Head of caudate nucleus (tissue), 42 donors: ENCODE results near the gene SPON2.
"Not testable (repeated sequence)": the region's sequence is repeated elsewhere in the genome, so short reads cannot be mapped to it uniquely, and the experiment has no call there.

Experiments
- DNase-seq, 42 donors: peaks; one replicate each; pipeline versions ENCODE4 v3.0.0 to v3.0.0-alpha.2; 2020 to 2021; ENCODE audit warnings: mixed read lengths in 7 of 42
- intact Hi-C: fragments of 100-400 bp; cut with DNase I; formaldehyde crosslinking; loops from one replicate; pipeline ENCODE4 v1.15.0; 2022

Gene SPON2

DNA sequence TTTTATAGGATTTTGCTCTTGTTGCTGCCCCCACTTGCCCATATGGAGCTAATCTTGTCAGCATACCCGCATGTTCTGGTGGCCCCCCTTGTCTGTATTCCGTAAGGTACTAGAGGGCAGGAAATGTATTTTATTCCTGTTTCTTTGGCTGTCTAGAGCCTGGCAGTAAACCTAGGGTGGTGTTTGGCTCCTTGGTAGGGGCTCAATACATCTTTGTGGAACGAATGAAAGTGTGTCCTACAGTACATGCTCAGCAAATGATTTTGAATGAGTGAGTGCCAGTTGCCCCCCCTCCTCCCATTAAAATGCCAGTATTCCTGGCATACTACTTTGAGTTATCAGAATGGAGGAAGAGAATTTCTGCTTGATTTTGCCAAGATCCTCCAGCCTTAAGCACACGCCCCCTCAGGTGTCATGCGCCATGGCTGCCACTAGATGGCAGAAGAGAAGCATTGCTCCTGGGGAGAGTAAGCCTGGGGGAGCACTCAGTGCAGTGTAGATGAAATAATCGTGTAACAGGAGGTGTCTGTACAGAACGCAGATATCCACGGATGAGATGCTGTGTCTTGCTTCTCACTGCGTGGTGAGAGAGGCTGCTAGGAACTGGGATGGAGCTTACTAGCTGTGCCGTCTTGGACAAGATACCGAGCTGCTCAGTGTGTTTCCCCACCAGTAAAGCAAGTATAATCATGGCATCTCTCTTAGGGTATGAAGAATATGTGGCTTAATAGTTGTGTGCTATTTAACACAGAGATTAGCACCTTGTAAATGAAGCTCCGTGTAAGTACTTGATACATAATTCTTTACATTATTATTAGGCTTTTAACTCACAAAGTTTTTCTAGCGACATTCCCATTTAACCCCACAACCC is 41.8 kb downstream of the SPON2 start:
- intact Hi-C loops, result no loop called here
- DNase-seq, result peak; percentile 51 to 88 (median 76)

DNA sequence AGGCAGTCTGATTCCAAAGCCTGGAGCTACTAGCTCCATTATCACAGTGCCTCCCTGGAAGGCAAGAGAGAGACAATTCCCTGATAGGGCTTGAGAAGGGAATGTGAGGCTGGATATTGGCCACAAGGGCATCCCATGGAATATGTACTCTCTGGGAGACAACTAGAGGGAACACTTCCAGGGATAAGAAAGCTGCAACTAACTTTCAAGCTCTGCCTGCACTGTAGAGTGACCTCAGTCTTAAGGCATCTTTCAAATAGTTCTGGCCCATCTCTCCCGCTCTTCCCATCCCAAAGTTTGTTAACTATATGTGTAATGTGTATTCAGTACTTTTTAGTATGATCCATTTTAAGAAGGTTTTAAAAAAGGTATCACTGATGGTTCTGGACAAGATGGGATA is 45.9 kb downstream of the SPON2 start:
- no peak for DNase-seq
- intact Hi-C loops, result loop anchor here (10.0 kb wide), 1 partner anchor 218 kb away; the partner anchor contains the start of gene UVSSA

DNA sequence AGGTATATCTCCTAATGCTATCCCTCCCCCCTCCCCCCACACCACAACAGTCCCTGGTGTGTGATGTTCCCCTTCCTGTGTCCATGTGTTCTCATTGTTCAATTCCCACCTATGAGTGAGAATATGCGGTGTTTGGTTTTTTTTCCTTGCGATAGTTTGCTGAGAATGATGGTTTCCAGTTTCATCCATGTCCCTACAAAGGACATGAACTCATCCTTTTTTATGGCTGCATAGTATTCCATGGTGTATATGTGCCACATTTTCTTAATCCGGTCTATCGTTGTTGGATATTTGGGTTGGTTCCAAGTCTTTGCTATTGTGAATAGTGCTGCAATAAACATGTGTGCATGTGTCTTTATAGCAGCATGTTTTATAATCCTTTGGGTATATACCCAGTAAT is 46.9 kb downstream of the SPON2 start:
- intact Hi-C loops, result loop anchor here (10.0 kb wide), 1 partner anchor 219 kb away; the partner anchor contains the start of gene UVSSA
- not testable (repeated sequence) for DNase-seq

DNA sequence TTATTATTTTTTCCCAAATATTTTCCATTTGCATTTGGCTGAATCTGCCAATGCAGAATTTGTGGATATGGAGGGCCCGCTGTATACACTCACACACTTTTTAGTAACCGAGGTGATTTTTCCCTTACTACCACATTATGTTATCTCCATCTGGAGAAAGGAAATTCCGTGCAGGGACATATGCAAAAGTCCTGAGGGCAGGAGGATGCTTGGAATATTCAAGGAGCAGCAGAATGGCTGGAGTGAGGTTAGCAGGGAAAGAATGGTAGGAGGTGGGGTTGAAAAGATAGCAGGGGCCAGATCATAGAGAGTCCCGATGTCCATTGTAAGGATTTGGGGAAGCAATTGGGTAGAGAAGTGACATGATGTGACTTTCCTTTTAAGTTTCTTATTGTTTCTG is 47.6 kb downstream of the SPON2 start:
- intact Hi-C loops, result loop anchor here (10.0 kb wide), 1 partner anchor 220 kb away; the partner anchor contains the start of gene UVSSA
- DNase-seq, result no peak

DNA sequence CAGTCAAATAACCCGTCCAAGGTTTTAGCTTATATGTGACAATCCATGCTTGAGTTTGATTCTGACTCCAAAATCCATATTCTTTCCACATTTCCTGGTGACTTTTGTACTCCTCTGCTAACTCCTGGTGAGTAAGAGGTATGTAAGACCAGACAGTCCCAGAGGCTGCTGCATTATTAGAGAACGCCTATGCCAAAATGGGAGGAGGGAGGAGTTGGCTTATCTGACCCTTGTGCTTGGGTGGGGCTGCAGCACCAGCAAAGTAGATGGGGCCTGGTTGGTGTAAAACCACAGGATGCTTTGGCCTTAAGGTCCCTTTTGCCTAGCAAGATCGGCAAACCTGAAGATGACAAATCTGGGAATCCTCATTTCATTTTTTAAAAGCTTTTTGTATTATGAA is 49.9 kb downstream of the SPON2 start:
- no peak for DNase-seq
- intact Hi-C loops, result loop anchor here (10.0 kb wide), 1 partner anchor 222 kb away; the partner anchor contains the start of gene UVSSA
